HepG2 (cell line): Measurements from ENCODE around the gene ART1. TPM values are rescaled to one million over a fixed set of nuclear protein-coding genes. Genes with fewer than 3 reads are reported as not detected.

Experiments
- BRCA1 ChIP-seq: sonication (generic); formaldehyde crosslinking; IDR thresholded peaks from 2 replicates; pipeline ENCODE4 v1.4.0; 2020; ENCODE audit warnings: missing genetic modification reagents
- EP300 ChIP-seq, 3 experiments: sonication (generic) in 1 of 3; formaldehyde crosslinking in 1 of 3; IDR thresholded peaks; 2 replicates each; pipeline versions ENCODE4 v1.5.1 to v1.6.1; 2011 to 2020; ENCODE audit warnings: low read depth in 2 of 3, low read length in 2 of 3, borderline replicate concordance in 1 of 3, improper control_type of control experiment in 1 of 3, mild to moderate bottlenecking in 1 of 3, missing genetic modification reagents in 1 of 3, moderate library complexity in 1 of 3
- ETV6 ChIP-seq: sonication (generic); formaldehyde crosslinking; conservative IDR thresholded peaks from 2 replicates; pipeline ENCODE4 v1.4.0; 2020; ENCODE audit warnings: missing genetic modification reagents
- GATAD2A ChIP-seq: IDR thresholded peaks from 2 replicates; pipeline ENCODE4 v1.6.1; 2016
- HCFC1 ChIP-seq: fragments of 150-350 bp; IDR thresholded peaks from 2 replicates; pipeline ENCODE4 v1.6.1; 2014; ENCODE audit warnings: low read depth, low read length
- ISX ChIP-seq: sonication (generic); formaldehyde crosslinking; conservative IDR thresholded peaks from 2 replicates; pipeline ENCODE4 v1.5.0; 2020; ENCODE audit warnings: missing genetic modification reagents
- MEIS2 ChIP-seq: sonication (generic); formaldehyde crosslinking; IDR thresholded peaks from 2 replicates; pipeline ENCODE4 v1.9.0; 2021; ENCODE audit warnings: mild to moderate bottlenecking, missing genetic modification reagents
- MYC ChIP-seq: sonication (generic); formaldehyde crosslinking; IDR thresholded peaks from 2 replicates; pipeline ENCODE4 v1.9.0; 2021; ENCODE audit warnings: missing genetic modification reagents, borderline replicate concordance
- NCOR1 ChIP-seq: fragments of 200-600 bp; sonication (generic); IDR thresholded peaks from 2 replicates; pipeline ENCODE4 v1.7.0; 2017; ENCODE audit warnings: antibody characterized with exemption, low read length, borderline replicate concordance
- PCBP2 ChIP-seq: fragments of 200-400 bp; formaldehyde crosslinking; optimal IDR thresholded peaks from 2 replicates; pipeline ENCODE3; 2018; ENCODE audit warnings: low read length, low read depth; ENCODE audit not compliant: poor library complexity, severe bottlenecking
- POLR2AphosphoS5 ChIP-seq: IDR thresholded peaks from 2 replicates; pipeline ENCODE4 v1.6.1; 2012; ENCODE audit warnings: low read depth, low read length
- SRSF9 ChIP-seq: fragments of 200-400 bp; formaldehyde crosslinking; IDR thresholded peaks from 2 replicates; pipeline ENCODE4 v1.6.1; 2018; ENCODE audit warnings: borderline replicate concordance, mild to moderate bottlenecking, low read depth, low read length; ENCODE audit not compliant: insufficient read depth, poor library complexity, severe bottlenecking
- ZBTB1 ChIP-seq: sonication (generic); formaldehyde crosslinking; IDR thresholded peaks from 2 replicates; pipeline ENCODE4 v1.4.0; 2020; ENCODE audit warnings: missing genetic modification reagents, borderline replicate concordance
- ZNF552 ChIP-seq: sonication (generic); formaldehyde crosslinking; IDR thresholded peaks from 2 replicates; pipeline ENCODE4 v1.9.0; 2022; ENCODE audit warnings: missing genetic modification reagents, mild to moderate bottlenecking, borderline replicate concordance
- ZNF619 ChIP-seq: sonication (generic); formaldehyde crosslinking; IDR thresholded peaks from 2 replicates; pipeline ENCODE4 v1.4.0; 2020; ENCODE audit warnings: mild to moderate bottlenecking, missing genetic modification reagents
- ZNF709 ChIP-seq: sonication (generic); formaldehyde crosslinking; IDR thresholded peaks from 2 replicates; pipeline ENCODE4 v1.5.0; 2020; ENCODE audit warnings: mild to moderate bottlenecking, missing genetic modification reagents
- ZNF772 ChIP-seq: sonication (generic); formaldehyde crosslinking; IDR thresholded peaks from 2 replicates; pipeline ENCODE4 v1.5.0; 2020; ENCODE audit warnings: mild to moderate bottlenecking, missing genetic modification reagents
- ZNF781 ChIP-seq: sonication (generic); formaldehyde crosslinking; IDR thresholded peaks from 2 replicates; pipeline ENCODE4 v1.5.1; 2020; ENCODE audit warnings: borderline replicate concordance, mild to moderate bottlenecking, missing genetic modification reagents; ENCODE audit errors: not compliant biosample characterization
- polyA plus RNA-seq, 8 experiments: library from polyadenylated mRNA; depleted of rRNA in 3 of 8; stranded (reverse) in 7 of 8; unstranded in 1 of 8; fragments of >200 nt; fragmentation: Illumina TruSeq in 4 of 8; extraction: Trizol in 4 of 8; gene quantifications; 2 replicates each; pipeline versions ENCODE4 v1.2.1 to v1.2.3, GENCODE V29; 2011 to 2016; ENCODE audit warnings: low read depth in 4 of 8, missing spikeins in 1 of 8, mixed read lengths in 1 of 8; ENCODE audit not compliant: insufficient read depth in 1 of 8
- total RNA-seq, 5 experiments: library from RNA; depleted of rRNA; stranded (reverse); fragments of >200 nt; fragmentation: Illumina TruSeq; extraction: Trizol; gene quantifications; 2 replicates each; pipeline ENCODE4 v1.2.3, GENCODE V29; 2016; ENCODE audit warnings: low read depth in 1 of 5
- TF ChIP-seq, protein P1 (sequence below): sonication (generic); formaldehyde crosslinking; IDR thresholded peaks from 2 replicates; pipeline ENCODE4 v1.9.0; 2021; ENCODE audit warnings: missing genetic modification reagents, mild to moderate bottlenecking, borderline replicate concordance
- TF ChIP-seq, protein P2 (sequence below): sonication (generic); formaldehyde crosslinking; IDR thresholded peaks from 2 replicates; pipeline ENCODE4 v1.4.0; 2020; ENCODE audit warnings: missing genetic modification reagents

The ART1 gene
- total and polyA plus RNA-seq, 2 of the 13 experiments (the other 11 are each of a cell fraction or from before 2014, with no cell fraction given), result not detected

- TF ChIP-seq, protein P1, sequence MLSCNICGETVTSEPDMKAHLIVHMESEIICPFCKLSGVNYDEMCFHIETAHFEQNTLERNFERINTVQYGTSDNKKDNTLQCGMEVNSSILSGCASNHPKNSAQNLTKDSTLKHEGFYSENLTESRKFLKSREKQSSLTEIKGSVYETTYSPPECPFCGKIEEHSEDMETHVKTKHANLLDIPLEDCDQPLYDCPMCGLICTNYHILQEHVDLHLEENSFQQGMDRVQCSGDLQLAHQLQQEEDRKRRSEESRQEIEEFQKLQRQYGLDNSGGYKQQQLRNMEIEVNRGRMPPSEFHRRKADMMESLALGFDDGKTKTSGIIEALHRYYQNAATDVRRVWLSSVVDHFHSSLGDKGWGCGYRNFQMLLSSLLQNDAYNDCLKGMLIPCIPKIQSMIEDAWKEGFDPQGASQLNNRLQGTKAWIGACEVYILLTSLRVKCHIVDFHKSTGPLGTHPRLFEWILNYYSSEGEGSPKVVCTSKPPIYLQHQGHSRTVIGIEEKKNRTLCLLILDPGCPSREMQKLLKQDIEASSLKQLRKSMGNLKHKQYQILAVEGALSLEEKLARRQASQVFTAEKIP (CRISPR knock-in tag), result no peak
- no peak for TF ChIP-seq BRCA1 (CRISPR knock-in tag)
- no peak for TF ChIP-seq SRSF9
- TF ChIP-seq GATAD2A (CRISPR knock-in tag), result no peak
- no peak for TF ChIP-seq ETV6 (CRISPR knock-in tag)
- TF ChIP-seq ZBTB1 (CRISPR knock-in tag), result no peak
- TF ChIP-seq NCOR1, result no peak
- TF ChIP-seq ZNF619 (CRISPR knock-in tag), result no peak
- TF ChIP-seq ZNF552 (CRISPR knock-in tag), result no peak
- peak; percentile 22; the same call in 1 of the 2 replicates for TF ChIP-seq ZNF709 (CRISPR knock-in tag)
- TF ChIP-seq ISX, result no peak
- TF ChIP-seq ZNF772 (CRISPR knock-in tag), result no peak; the same call in 1 of the 2 replicates
- TF ChIP-seq ZNF781 (CRISPR knock-in tag), result no peak
- TF ChIP-seq PCBP2, result no peak
- TF ChIP-seq HCFC1, result no peak
- TF ChIP-seq POLR2AphosphoS5, result no peak
- no peak for TF ChIP-seq EP300 (IDR thresholded peaks at IDR 0.05; ENCODE audit: low read depth in 2 of 2, low read length in 2 of 2)
- TF ChIP-seq EP300 (CRISPR knock-in tag; IDR thresholded peaks at IDR 0.05; ENCODE audit: borderline replicate concordance), result no peak
- no peak for TF ChIP-seq MEIS2 (CRISPR knock-in tag)
- peak; percentile 68 for TF ChIP-seq MYC (CRISPR knock-in tag)
- TF ChIP-seq, protein P2, sequence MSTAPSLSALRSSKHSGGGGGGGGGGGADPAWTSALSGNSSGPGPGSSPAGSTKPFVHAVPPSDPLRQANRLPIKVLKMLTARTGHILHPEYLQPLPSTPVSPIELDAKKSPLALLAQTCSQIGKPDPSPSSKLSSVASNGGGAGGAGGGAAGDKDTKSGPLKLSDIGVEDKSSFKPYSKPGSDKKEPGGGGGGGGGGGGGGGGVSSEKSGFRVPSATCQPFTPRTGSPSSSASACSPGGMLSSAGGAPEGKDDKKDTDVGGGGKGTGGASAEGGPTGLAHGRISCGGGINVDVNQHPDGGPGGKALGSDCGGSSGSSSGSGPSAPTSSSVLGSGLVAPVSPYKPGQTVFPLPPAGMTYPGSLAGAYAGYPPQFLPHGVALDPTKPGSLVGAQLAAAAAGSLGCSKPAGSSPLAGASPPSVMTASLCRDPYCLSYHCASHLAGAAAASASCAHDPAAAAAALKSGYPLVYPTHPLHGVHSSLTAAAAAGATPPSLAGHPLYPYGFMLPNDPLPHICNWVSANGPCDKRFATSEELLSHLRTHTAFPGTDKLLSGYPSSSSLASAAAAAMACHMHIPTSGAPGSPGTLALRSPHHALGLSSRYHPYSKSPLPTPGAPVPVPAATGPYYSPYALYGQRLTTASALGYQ (CRISPR knock-in tag), result peak; percentile 44; the same call in 1 of the 2 replicates
Measured at GRCh38 chr11:3642071-3642951, 2.6 kb upstream of the ART1 start (continued).
